ENCODE data around the gene MAD1L1.
"Not testable (repeated sequence)": the region's sequence is repeated elsewhere in the genome, so short reads cannot be mapped to it uniquely, and the experiment has no call there.

GRCh38 chr7:1929349-1929925 is 303.3 kb downstream of the MAD1L1 start:
- TF ChIP-seq CTCF, POLR2A (IDR thresholded peaks at IDR 0.05): not testable (repeated sequence)
